Lower leg skin (tissue), 4 donors: ENCODE data around the gene GRB10. TPM values are rescaled to one million over a fixed set of nuclear protein-coding genes. Genes with fewer than 3 reads are reported as not detected.
A peak's percentile ranks its signal among the peaks of the same experiment; 100 is the strongest.

Source experiments
- DNase-seq, 2 donors: peaks; one replicate each; pipeline ENCODE4 v3.0.0-alpha.2; 2019; ENCODE audit warnings: low spot score in 2 of 2
- H3K4me3 ChIP-seq: fragments of 200-600 bp; sonication (generic); 2 replicates; pipeline ENCODE4 v1.5.1; 2017; ENCODE audit warnings: mild to moderate bottlenecking, low read depth; ENCODE audit not compliant: poor library complexity, severe bottlenecking
- POLR2A ChIP-seq, 2 donors: fragments of 450-650 bp; IDR thresholded peaks; one replicate each; pipeline ENCODE4 v1.6.1; 2016 to 2017; ENCODE audit warnings: antibody characterized with exemption in 2 of 2, mild to moderate bottlenecking in 1 of 2, moderate library complexity in 1 of 2
- WGBS, 2 donors: methylation state at CpG; one replicate each; pipeline ENCODE4 v1.1.5; 2018; 5-methylcytosine and 5-hydroxymethylcytosine counted together
- intact Hi-C: fragments of 100-400 bp; cut with DNase I; formaldehyde crosslinking; loops from one replicate; pipeline ENCODE4 v1.15.0; 2023; ENCODE audit warnings: low total_unique reads
- total RNA-seq, 4 donors: library from RNA; depleted of rRNA; stranded (reverse); fragments of >200 nt; gene quantifications; one replicate each; pipeline ENCODE4 v1.1.0, GENCODE V29; 2016
- TF ChIP-seq, protein P1 (sequence below), 3 donors: fragments of 450-650 bp; IDR thresholded peaks; one replicate each; pipeline ENCODE4 v1.5.1; 2016; ENCODE audit warnings: antibody characterized with exemption in 3 of 3, mild to moderate bottlenecking in 3 of 3, moderate library complexity in 2 of 3

GRB10 gene
- total RNA-seq, 4 donors from 2014 or later, result 6.6 to 25.7 (median 15.2) TPM

DNA sequence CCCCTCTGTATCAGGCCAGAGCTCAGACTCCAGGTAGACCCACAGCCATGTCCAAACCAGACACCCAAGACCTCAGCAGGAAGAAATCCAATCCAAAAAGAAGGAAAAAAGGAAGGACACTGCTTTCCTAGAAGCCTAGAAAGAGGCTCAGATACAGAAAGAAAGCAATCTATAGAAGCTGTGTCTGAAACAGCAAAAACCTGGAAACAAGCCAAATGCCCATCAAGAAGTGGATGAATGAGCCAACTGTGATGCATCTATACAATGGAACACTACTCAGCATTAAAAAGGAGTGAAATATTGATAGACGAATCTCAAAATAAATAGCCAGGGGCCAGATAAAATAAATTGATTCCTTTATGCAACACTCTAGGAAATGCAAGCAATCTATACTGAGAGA is 31.6 kb downstream of the GRB10 start:
- no peak for DNase-seq
- TF ChIP-seq, protein P1, sequence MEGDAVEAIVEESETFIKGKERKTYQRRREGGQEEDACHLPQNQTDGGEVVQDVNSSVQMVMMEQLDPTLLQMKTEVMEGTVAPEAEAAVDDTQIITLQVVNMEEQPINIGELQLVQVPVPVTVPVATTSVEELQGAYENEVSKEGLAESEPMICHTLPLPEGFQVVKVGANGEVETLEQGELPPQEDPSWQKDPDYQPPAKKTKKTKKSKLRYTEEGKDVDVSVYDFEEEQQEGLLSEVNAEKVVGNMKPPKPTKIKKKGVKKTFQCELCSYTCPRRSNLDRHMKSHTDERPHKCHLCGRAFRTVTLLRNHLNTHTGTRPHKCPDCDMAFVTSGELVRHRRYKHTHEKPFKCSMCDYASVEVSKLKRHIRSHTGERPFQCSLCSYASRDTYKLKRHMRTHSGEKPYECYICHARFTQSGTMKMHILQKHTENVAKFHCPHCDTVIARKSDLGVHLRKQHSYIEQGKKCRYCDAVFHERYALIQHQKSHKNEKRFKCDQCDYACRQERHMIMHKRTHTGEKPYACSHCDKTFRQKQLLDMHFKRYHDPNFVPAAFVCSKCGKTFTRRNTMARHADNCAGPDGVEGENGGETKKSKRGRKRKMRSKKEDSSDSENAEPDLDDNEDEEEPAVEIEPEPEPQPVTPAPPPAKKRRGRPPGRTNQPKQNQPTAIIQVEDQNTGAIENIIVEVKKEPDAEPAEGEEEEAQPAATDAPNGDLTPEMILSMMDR (IDR thresholded peaks at IDR 0.05), result no peak
- no peak for TF ChIP-seq POLR2A (IDR thresholded peaks at IDR 0.05)
- WGBS, 2 donors, result 78 to 79% methylated on average over 1 of the region's 1 CpG
- no peak overlapping the region for H3K4me3 ChIP-seq
- intact Hi-C loops, result no loop called here

DNA sequence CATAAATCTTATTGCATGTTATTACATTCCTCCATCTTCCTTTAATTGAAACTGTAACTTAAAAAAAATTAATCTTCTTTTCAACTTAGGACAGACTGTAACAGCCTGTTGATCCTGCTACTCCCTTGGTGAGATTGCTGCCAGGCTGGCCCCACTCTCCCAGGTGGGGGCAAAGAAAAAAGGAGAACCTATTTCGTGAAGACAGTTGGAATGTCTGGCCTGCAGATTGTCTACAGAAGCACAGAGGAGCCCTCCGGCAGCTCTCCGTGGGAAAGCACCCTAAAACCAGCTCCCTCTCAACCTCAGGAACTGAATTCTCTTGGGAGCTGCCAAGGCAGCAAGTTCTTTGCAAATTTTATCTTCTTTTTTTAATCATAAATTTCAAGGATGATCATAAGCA is 32.8 kb downstream of the GRB10 start:
- TF ChIP-seq, protein P1 (IDR thresholded peaks at IDR 0.05), result no peak
- no peak for TF ChIP-seq POLR2A (IDR thresholded peaks at IDR 0.05)
- peak in 1 of 2 donors; percentile 58 for DNase-seq
- intact Hi-C loops, result no loop called here
- 69 to 71% methylated on average over 3 of the region's 3 CpGs for WGBS, 2 donors
- H3K4me3 ChIP-seq, result no peak overlapping the region

DNA sequence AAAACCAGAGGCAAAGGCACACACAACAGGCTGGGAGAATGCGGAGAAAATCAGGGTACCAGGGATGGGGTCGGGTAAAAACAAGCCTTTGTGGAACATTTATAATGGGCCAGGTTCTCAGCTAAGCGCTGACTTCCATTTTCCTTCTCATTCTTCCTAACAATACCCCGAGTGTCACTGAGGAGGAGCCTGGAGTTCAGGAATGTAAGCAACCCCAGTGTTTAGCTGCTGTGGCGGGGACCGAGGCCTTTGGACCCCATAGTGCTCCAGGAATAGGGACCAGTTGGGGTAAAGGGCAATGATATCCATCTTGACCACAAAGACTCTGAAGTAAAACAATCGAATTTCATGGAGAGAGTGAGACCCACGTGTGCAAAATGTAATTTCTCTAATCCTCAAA is 34.2 kb downstream of the GRB10 start:
- intact Hi-C loops, result no loop called here
- no peak for DNase-seq
- no peak overlapping the region for H3K4me3 ChIP-seq
- WGBS, 2 donors, result 94 to 96% methylated on average over 8 of the region's 8 CpGs
- TF ChIP-seq, protein P1 (IDR thresholded peaks at IDR 0.05), result no peak
- no peak for TF ChIP-seq POLR2A (IDR thresholded peaks at IDR 0.05)

DNA sequence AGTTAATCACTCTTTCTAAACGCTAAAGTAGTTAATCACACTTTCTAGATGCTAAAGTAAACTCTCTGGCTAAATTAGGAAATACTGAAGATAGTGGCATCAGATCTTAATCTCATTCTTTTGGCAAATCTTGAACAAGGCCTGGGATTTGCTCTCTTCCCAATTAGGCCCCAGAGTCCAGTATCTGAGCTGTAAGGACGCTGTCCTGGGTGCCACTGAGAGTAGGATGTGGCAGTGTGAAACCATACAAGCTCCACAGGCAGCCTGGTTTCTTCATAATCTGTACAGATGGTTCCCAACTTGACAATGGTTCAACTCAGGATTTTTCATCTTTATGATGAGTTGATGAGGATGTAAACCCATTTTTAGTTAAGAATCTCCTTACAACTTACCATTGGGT is 36.9 kb downstream of the GRB10 start:
- no peak for DNase-seq
- H3K4me3 ChIP-seq, result no peak overlapping the region
- intact Hi-C loops, result no loop called here
- TF ChIP-seq POLR2A (IDR thresholded peaks at IDR 0.05), result no peak
- TF ChIP-seq, protein P1 (IDR thresholded peaks at IDR 0.05), result no peak
- WGBS, 2 donors, result 76 to 84% methylated on average over 2 of the region's 2 CpGs

DNA sequence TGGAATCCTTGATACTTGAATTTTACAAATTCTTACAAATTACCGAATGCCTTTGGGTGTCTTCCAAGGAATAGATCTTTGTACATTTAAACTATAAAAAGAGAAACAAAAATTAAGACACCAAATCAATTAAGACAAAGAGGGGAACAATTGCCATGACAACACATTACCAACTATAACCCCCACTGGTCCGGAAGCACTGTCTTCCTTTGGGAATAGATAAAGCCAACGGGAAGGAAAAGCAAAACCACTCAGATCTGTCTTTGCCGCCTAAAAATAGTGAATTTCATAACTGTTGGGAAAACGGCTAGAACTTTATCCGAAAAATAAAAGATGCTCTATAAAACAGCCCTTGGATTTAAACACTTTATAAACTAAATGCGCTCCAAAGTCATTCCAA is 37.4 kb downstream of the GRB10 start:
- H3K4me3 ChIP-seq, result no peak overlapping the region
- DNase-seq, result no peak
- intact Hi-C loops, result no loop called here
- TF ChIP-seq, protein P1 (IDR thresholded peaks at IDR 0.05), result no peak
- no peak for TF ChIP-seq POLR2A (IDR thresholded peaks at IDR 0.05)
- WGBS, 2 donors, result 62 to 73% methylated on average over 7 of the region's 7 CpGs

DNA sequence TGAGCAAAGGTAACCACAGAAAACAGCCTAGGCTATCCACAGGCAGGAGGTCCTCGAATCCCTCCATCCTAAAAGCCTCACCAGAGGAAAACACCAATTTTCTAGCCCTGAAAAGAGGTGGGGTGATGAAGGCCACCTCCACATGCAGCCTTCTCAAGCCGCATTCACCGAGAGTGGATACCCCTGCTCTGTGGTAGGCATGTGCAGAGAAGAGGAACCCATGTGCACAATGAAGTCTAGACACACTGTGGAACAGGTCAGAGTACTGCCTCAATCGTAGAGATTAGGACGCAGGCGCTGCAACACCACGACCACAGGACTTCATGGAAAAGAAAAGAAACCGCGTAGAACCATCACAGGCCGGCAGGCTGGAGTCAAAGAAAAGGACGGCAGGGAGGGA is 38.8 kb downstream of the GRB10 start:
- DNase-seq, result no peak
- H3K4me3 ChIP-seq, result no peak overlapping the region
- TF ChIP-seq, protein P1 (IDR thresholded peaks at IDR 0.05), result no peak
- no peak for TF ChIP-seq POLR2A (IDR thresholded peaks at IDR 0.05)
- intact Hi-C loops, result no loop called here
- WGBS, 2 donors, result 95 to 96% methylated on average over 11 of the region's 11 CpGs
